ENCODE measurements around the gene NLN.

DNA sequence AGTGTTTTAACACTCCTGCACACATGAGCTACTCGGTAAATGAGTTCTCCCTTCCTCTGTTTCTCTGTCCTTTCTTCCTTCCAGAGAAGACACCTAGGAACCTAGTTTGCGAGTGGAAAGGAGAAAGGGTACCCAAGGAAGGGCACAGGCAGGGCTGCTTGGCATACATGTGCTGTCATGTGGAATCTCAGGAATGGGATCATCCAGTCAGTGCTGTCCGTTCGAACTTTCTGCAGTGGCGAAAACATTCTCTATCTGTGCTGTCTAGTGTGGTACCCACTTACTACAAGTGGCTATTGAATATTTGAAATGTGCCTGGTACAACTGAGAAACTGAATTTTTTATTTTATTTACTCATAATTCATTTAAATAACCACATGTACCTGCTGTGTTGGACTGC lies 28.0 kb downstream of the NLN start:
- TF ChIP-seq, protein P1, sequence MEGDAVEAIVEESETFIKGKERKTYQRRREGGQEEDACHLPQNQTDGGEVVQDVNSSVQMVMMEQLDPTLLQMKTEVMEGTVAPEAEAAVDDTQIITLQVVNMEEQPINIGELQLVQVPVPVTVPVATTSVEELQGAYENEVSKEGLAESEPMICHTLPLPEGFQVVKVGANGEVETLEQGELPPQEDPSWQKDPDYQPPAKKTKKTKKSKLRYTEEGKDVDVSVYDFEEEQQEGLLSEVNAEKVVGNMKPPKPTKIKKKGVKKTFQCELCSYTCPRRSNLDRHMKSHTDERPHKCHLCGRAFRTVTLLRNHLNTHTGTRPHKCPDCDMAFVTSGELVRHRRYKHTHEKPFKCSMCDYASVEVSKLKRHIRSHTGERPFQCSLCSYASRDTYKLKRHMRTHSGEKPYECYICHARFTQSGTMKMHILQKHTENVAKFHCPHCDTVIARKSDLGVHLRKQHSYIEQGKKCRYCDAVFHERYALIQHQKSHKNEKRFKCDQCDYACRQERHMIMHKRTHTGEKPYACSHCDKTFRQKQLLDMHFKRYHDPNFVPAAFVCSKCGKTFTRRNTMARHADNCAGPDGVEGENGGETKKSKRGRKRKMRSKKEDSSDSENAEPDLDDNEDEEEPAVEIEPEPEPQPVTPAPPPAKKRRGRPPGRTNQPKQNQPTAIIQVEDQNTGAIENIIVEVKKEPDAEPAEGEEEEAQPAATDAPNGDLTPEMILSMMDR (IDR thresholded peaks at IDR 0.05; ENCODE audit: low read depth, low read length): no peak
- TF ChIP-seq MYC (IDR thresholded peaks at IDR 0.05; ENCODE audit: low read depth, low read length): no peak
